Lower leg skin (tissue), 3 donors: ENCODE data around the gene SHPK.

Experiments
- POLR2A ChIP-seq, 2 donors: fragments of 450-650 bp; IDR thresholded peaks; one replicate each; pipeline ENCODE4 v1.6.1; 2016 to 2017; ENCODE audit warnings: antibody characterized with exemption in 2 of 2, mild to moderate bottlenecking in 1 of 2, moderate library complexity in 1 of 2
- TF ChIP-seq, protein P1 (sequence below), 3 donors: fragments of 450-650 bp; IDR thresholded peaks; one replicate each; pipeline ENCODE4 v1.5.1; 2016; ENCODE audit warnings: antibody characterized with exemption in 3 of 3, mild to moderate bottlenecking in 3 of 3, moderate library complexity in 2 of 3

DNA sequence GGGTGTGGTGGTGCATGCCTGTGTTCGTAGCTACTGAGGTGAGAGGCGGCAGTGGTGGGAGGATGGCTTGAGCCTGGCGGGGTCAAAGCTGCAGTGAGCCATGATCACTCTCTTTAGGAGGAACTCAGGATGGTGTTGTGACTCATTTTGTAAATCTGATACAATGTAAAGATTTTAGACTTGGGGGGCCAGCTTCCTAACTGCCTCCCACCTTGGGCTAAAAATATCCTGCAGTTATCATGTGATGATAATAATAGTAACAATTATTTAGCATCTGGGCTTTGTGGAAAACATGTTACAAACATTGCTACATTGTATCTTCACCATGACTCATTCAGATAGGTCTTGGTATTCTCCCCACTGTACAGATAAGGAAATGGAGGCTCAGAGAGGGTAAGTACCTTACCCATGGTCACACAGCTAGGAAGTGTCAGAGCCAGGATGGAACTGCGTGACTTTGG lies 7.9 kb upstream of the SHPK start:
- TF ChIP-seq, protein P1, sequence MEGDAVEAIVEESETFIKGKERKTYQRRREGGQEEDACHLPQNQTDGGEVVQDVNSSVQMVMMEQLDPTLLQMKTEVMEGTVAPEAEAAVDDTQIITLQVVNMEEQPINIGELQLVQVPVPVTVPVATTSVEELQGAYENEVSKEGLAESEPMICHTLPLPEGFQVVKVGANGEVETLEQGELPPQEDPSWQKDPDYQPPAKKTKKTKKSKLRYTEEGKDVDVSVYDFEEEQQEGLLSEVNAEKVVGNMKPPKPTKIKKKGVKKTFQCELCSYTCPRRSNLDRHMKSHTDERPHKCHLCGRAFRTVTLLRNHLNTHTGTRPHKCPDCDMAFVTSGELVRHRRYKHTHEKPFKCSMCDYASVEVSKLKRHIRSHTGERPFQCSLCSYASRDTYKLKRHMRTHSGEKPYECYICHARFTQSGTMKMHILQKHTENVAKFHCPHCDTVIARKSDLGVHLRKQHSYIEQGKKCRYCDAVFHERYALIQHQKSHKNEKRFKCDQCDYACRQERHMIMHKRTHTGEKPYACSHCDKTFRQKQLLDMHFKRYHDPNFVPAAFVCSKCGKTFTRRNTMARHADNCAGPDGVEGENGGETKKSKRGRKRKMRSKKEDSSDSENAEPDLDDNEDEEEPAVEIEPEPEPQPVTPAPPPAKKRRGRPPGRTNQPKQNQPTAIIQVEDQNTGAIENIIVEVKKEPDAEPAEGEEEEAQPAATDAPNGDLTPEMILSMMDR (IDR thresholded peaks at IDR 0.05) = no peak
- no peak for TF ChIP-seq POLR2A (IDR thresholded peaks at IDR 0.05)
